ENCODE measurements around the gene METTL26.

- no peak for TF ChIP-seq CTCF (IDR thresholded peaks at IDR 0.05)
- TF ChIP-seq EP300 (IDR thresholded peaks at IDR 0.05): no peak
Measured at GRCh38 chr16:636206-637080, at the start of gene METTL26.

Data from stomach (tissue), 4 donors.